HL-60 (cell line): ENCODE measurements around the gene SHKBP1.

ENCODE experiments used
- CTCF ChIP-seq: IDR thresholded peaks from one replicate; pipeline ENCODE4 v1.5.1; 2011; ENCODE audit warnings: low read length, control low read depth, inconsistent platforms; ENCODE audit not compliant: insufficient read depth
- GABPA ChIP-seq: IDR thresholded peaks from 2 replicates; pipeline ENCODE4 v1.6.1; 2012; ENCODE audit warnings: low read depth
- REST ChIP-seq: IDR thresholded peaks from 2 replicates; pipeline ENCODE4 v1.6.1; 2012; ENCODE audit warnings: low read depth; ENCODE audit not compliant: insufficient replicate concordance

- TF ChIP-seq CTCF = no peak
- no peak for TF ChIP-seq REST
- TF ChIP-seq GABPA = no peak
These were observed 45.5 kb downstream of the SHKBP1 start for GRCh38 chr19:40621966-40622772.
